Measurements from ENCODE around the gene FAM234B.

DNA sequence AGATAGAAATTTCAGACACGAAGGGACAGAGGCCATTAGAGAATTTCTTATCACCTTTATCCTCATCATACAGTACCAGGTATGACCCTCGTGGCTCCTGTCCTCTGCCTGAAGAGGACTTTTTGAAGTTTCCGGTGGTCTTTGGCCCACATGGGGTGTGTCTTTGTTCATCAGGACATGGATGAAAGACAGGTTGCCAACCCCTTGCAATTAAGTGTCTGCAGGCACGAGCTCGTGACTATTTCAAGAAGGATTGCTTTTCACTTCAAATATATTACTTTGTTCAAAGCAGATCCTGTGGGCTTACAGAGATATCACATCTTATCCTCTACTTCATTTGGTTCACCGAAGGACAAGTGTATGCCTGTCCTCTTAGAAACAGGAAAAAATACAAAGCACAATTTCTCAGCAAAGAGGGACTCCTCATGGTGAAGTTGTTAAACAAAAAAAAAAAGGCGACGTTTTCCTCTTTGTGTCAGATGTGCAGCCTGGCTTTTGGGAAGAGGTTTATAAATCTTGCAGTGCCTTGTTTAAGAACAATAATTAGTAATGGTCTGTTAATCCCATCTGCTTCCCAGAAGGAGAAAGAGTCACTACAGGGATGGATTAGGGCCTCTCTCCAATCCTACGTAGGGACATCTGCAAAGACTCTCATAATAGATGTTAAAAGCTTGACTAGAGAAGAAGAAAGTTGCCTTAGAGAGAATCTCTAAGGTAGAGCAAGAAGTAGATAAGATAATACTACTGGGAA, 13.5 kb upstream of the FAM234B start:
- TF ChIP-seq FOXK2 (IDR thresholded peaks at IDR 0.05) (no peak), TARDBP (IDR thresholded peaks at IDR 0.05) (no peak), LEF1 (IDR thresholded peaks at IDR 0.05; ENCODE audit: borderline replicate concordance) (no peak), HDGF (IDR thresholded peaks at IDR 0.05; ENCODE audit: borderline replicate concordance) (no peak), SP1 (IDR thresholded peaks at IDR 0.05) (no peak), FOXM1 (IDR thresholded peaks at IDR 0.05; ENCODE audit: borderline replicate concordance) (no peak), NFRKB (IDR thresholded peaks at IDR 0.05) (no peak), BHLHE40 (IDR thresholded peaks at IDR 0.05; ENCODE audit: borderline replicate concordance) (no peak)
- TF ChIP-seq, protein P1, sequence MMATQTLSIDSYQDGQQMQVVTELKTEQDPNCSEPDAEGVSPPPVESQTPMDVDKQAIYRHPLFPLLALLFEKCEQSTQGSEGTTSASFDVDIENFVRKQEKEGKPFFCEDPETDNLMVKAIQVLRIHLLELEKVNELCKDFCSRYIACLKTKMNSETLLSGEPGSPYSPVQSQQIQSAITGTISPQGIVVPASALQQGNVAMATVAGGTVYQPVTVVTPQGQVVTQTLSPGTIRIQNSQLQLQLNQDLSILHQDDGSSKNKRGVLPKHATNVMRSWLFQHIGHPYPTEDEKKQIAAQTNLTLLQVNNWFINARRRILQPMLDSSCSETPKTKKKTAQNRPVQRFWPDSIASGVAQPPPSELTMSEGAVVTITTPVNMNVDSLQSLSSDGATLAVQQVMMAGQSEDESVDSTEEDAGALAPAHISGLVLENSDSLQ (IDR thresholded peaks at IDR 0.05) = no peak

All from HEK293T (cell line).